MG63 (cell line): ENCODE data around the gene COL5A3. TPM values are rescaled to one million over a fixed set of nuclear protein-coding genes. Genes with fewer than 3 reads are reported as not detected.
"Not testable (repeated sequence)": the region's sequence is repeated elsewhere in the genome, so short reads cannot be mapped to it uniquely, and the experiment has no call there.

Source experiments
- DNase-seq: peaks from one replicate; pipeline ENCODE4 v3.0.0-alpha.2; 2020
- H3K27me3 ChIP-seq: fragments of 250-450 bp; sonication (Bioruptor Pico); 2 replicates; pipeline ENCODE4 v1.5.1; 2020; ENCODE audit warnings: mild to moderate bottlenecking, moderate library complexity
- H3K36me3 ChIP-seq: fragments of 250-450 bp; sonication (Bioruptor Pico); 2 replicates; pipeline ENCODE4 v1.5.1; 2020; ENCODE audit warnings: mild to moderate bottlenecking, moderate library complexity
- H3K4me3 ChIP-seq: fragments of 250-450 bp; sonication (Bioruptor Pico); 2 replicates; pipeline ENCODE4 v1.5.1; 2020; ENCODE audit warnings: mild to moderate bottlenecking, moderate library complexity
- H3K9me3 ChIP-seq: fragments of 250-450 bp; sonication (Bioruptor Pico); 2 replicates; pipeline ENCODE4 v1.5.1; 2020; ENCODE audit warnings: mild to moderate bottlenecking, moderate library complexity
- total RNA-seq: library from RNA; depleted of rRNA; stranded (reverse); fragments of >200 nt; shearing (Covaris generic); gene quantifications from 2 replicates; pipeline ENCODE4 v1.2.3, GENCODE V29; 2014; ENCODE audit warnings: low replicate concordance

Gene COL5A3
- total RNA-seq, 1 experiment from 2014 or later: 3.1 TPM

GRCh38 chr19:9962623-9963290 is 47.5 kb downstream of the COL5A3 start:
- no peak for DNase-seq
- no peak overlapping the region for H3K4me3 ChIP-seq
- H3K36me3 ChIP-seq: peaks cover 2% of the 10 kb centered on the region; the same call in 1 of the 2 replicates
- no peaks in the 10 kb centered on the region for H3K9me3 ChIP-seq
- no peaks in the 10 kb centered on the region for H3K27me3 ChIP-seq

GRCh38 chr19:9961103-9961502 is 49.2 kb downstream of the COL5A3 start:
- H3K27me3 ChIP-seq: peaks cover 4% of the 10 kb centered on the region; the same call in 1 of the 2 replicates
- H3K4me3 ChIP-seq: no peak overlapping the region
- H3K9me3 ChIP-seq: no peaks in the 10 kb centered on the region
- no peak for DNase-seq
- peaks cover 2% of the 10 kb centered on the region; the same call in 1 of the 2 replicates for H3K36me3 ChIP-seq

- peaks cover 2% of the 10 kb centered on the region; the same call in 1 of the 2 replicates for H3K36me3 ChIP-seq
- no peaks in the 10 kb centered on the region for H3K9me3 ChIP-seq
- no peak for DNase-seq
- no peak overlapping the region for H3K4me3 ChIP-seq
- H3K27me3 ChIP-seq: peaks cover 4% of the 10 kb centered on the region; the same call in 1 of the 2 replicates
Observed at GRCh38 chr19:9958379-9958821, 51.9 kb downstream of the COL5A3 start.

GRCh38 chr19:9956956-9957355 is 53.3 kb downstream of the COL5A3 start:
- DNase-seq: no peak
- Histone ChIP-seq H3K9me3 (no peaks in the 10 kb centered on the region), H3K36me3 (peaks cover 2% of the 10 kb centered on the region; the same call in 1 of the 2 replicates), H3K4me3 (no peak overlapping the region), H3K27me3 (peaks cover 4% of the 10 kb centered on the region; the same call in 1 of the 2 replicates)

- H3K9me3 ChIP-seq: no peaks in the 10 kb centered on the region
- H3K27me3 ChIP-seq: peaks cover 4% of the 10 kb centered on the region; the same call in 1 of the 2 replicates
- no peak for DNase-seq
- no peaks in the 10 kb centered on the region for H3K36me3 ChIP-seq
- H3K4me3 ChIP-seq: no peak overlapping the region
Observed at GRCh38 chr19:9953802-9954542, 56.3 kb downstream of the COL5A3 start.

- Histone ChIP-seq H3K4me3 (no peak overlapping the region), H3K9me3 (no peaks in the 10 kb centered on the region), H3K27me3 (peaks cover 4% of the 10 kb centered on the region; the same call in 1 of the 2 replicates), H3K36me3 (no peaks in the 10 kb centered on the region)
- no peak for DNase-seq
Observed at GRCh38 chr19:9952276-9952675, 58.0 kb downstream of the COL5A3 start.

GRCh38 chr19:9947441-9947840 is 62.9 kb downstream of the COL5A3 start:
- no peaks in the 10 kb centered on the region for H3K36me3 ChIP-seq
- H3K27me3 ChIP-seq: no peaks in the 10 kb centered on the region
- no peak overlapping the region for H3K4me3 ChIP-seq
- no peaks in the 10 kb centered on the region for H3K9me3 ChIP-seq
- no peak for DNase-seq

GRCh38 chr19:9946528-9947125 is 63.7 kb downstream of the COL5A3 start:
- DNase-seq, H3K9me3 ChIP-seq, H3K36me3 ChIP-seq, H3K4me3 ChIP-seq, H3K27me3 ChIP-seq: not testable (repeated sequence)

- Histone ChIP-seq H3K4me3 (0 out of 2 replicates have a peak overlapping the region, but pooled peaks have one; percentile 5), H3K9me3 (no peaks in the 10 kb centered on the region), H3K36me3 (no peaks in the 10 kb centered on the region), H3K27me3 (no peaks in the 10 kb centered on the region)
- peak; percentile 99 for DNase-seq
Observed at GRCh38 chr19:9945319-9945966, 64.9 kb downstream of the COL5A3 start.

GRCh38 chr19:9943744-9944143 is 66.6 kb downstream of the COL5A3 start:
- H3K27me3 ChIP-seq: no peaks in the 10 kb centered on the region
- H3K4me3 ChIP-seq: no peak overlapping the region
- no peaks in the 10 kb centered on the region for H3K36me3 ChIP-seq
- DNase-seq: no peak
- H3K9me3 ChIP-seq: no peaks in the 10 kb centered on the region

- no peaks in the 10 kb centered on the region for H3K27me3 ChIP-seq
- no peak overlapping the region for H3K4me3 ChIP-seq
- no peaks in the 10 kb centered on the region for H3K36me3 ChIP-seq
- DNase-seq: no peak
- no peaks in the 10 kb centered on the region for H3K9me3 ChIP-seq
Observed at GRCh38 chr19:9941671-9942070, 68.6 kb downstream of the COL5A3 start.

GRCh38 chr19:9941231-9941630 is 69.1 kb downstream of the COL5A3 start:
- Histone ChIP-seq H3K9me3 (no peaks in the 10 kb centered on the region), H3K36me3 (no peaks in the 10 kb centered on the region), H3K27me3 (no peaks in the 10 kb centered on the region), H3K4me3 (no peak overlapping the region)
- DNase-seq: peak; percentile 69

GRCh38 chr19:9940778-9941177 is 69.5 kb downstream of the COL5A3 start:
- Histone ChIP-seq H3K36me3 (no peaks in the 10 kb centered on the region), H3K9me3 (no peaks in the 10 kb centered on the region), H3K27me3 (peaks cover 4% of the 10 kb centered on the region), H3K4me3 (no peak overlapping the region)
- DNase-seq: peak; percentile 45

- no peak overlapping the region for H3K4me3 ChIP-seq
- H3K36me3 ChIP-seq: no peaks in the 10 kb centered on the region
- no peak for DNase-seq
- no peaks in the 10 kb centered on the region for H3K9me3 ChIP-seq
- H3K27me3 ChIP-seq: peaks cover 17% of the 10 kb centered on the region
Observed at GRCh38 chr19:9939301-9939913, 70.9 kb downstream of the COL5A3 start.

- peaks cover 23% of the 10 kb centered on the region for H3K27me3 ChIP-seq
Observed at GRCh38 chr19:9937001-9937411, 73.3 kb downstream of the COL5A3 start.

GRCh38 chr19:9936326-9937000 is 73.8 kb downstream of the COL5A3 start, which contains the start of gene OLFM2:
TSS of gene OLFM2 (minus strand) at chr19:9936515. CDS start at chr19:9936366, 149 bp downstream.
- H3K36me3 ChIP-seq: no peaks in the 10 kb centered on the region
- H3K9me3 ChIP-seq: no peaks in the 10 kb centered on the region
- peak; percentile 50 for DNase-seq
- peak within 1 kb of the TSS; percentile 16 for H3K4me3 ChIP-seq
- H3K27me3 ChIP-seq: peaks cover 23% of the 10 kb centered on the region

More at GRCh38 chr19:9937001-9937411, 73.3 kb downstream of the COL5A3 start:
- no peaks in the 10 kb centered on the region for H3K9me3 ChIP-seq
- H3K36me3 ChIP-seq: no peaks in the 10 kb centered on the region
- DNase-seq: no peak
- H3K4me3 ChIP-seq: no peak overlapping the region
